Fibroblast of skin of back (primary cell): ENCODE measurements around the gene APOBEC3B.
"Not testable (repeated sequence)": the region's sequence is repeated elsewhere in the genome, so short reads cannot be mapped to it uniquely, and the experiment has no call there.

Experiments used
- DNase-seq: peaks from one replicate; pipeline ENCODE4 v3.0.0-alpha.2; 2013

Gene APOBEC3B

DNA sequence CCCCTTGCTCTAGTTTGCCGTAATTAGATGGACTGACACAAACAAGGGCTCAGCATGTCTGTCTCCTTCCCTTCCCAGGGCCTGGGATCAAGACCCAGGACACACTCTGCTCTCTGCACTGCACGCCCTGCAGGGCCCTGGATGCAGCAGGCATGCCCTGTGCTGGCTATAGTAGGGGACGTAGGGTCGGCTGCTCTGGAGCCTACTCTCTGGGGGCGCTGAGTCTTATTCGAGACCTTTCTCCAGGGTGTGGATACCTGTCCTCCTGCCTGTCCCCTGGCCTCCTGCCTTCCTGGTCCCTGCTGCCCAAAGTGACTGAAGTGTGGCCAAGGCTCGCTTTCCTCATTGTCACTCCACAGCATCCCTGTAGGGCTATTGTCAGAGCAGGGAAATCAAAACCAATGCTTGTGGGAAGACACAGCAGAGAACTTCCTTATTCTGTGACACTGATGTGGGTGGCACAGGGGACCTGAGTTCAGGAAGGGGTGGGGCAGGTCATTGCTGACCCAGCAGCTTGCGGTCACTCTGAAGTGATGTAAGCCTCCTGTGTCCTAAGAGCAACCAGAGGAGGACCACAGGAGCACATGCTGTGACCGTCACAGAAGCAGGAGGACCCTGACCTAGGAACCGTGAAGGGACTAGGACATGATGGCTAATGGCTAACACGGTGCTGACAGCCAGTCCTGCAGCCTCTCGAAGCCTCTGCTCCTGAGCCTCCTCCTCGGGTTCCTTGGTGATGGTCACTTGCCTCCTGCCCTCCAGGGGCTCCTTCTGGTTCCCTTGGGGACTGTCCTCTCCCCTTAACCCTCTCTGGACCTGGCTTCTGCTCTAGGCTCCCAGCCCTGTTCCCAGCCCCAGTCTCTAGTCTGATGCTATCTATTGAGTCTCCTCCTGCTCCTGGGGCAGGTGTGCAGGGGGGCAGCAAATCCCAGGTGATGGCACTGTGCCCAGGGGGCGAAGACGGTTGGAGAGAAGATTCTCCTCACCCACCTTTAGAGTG lies 14.4 kb upstream of the APOBEC3B start:
- no peak for DNase-seq

DNA sequence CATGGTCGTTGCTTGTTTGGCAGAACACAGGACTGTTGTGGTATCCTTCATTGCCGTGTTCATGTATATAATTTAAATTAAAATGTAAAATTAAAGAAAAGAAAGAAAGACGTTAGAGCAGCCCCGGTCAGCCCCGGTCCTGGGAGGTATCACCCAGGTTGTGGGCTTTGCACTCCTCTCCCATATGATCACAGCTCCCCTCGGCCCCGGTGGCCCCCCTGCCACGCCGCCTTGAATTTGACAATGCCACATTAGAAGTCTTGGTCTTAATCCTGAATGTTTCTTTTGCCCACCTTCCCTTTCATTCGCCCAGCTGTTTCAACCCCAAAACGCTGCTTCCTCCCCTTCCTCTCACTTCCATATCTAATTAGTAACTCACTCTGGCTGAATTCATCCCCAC lies 13.3 kb upstream of the APOBEC3B start:
- DNase-seq = no peak

DNA sequence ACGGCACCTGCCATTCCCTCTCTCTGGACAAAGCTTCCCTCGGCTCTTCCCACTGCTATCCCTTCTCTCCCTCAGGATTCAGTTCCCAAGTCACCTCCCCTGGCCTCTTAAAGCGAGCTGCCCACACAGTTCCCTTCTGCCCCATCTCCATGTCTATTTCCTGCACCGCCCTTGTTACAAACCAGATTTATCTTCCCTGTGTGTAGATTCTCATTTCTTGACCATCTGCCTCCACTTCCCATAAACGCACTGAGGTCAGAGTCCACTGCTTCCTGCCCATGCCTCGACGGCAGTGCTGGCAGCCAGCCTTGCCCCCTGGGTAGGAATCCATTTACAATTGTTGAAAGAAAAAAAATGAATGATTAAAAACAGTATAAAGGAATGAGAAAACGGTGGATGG lies 11.6 kb upstream of the APOBEC3B start:
- no peak for DNase-seq

DNA sequence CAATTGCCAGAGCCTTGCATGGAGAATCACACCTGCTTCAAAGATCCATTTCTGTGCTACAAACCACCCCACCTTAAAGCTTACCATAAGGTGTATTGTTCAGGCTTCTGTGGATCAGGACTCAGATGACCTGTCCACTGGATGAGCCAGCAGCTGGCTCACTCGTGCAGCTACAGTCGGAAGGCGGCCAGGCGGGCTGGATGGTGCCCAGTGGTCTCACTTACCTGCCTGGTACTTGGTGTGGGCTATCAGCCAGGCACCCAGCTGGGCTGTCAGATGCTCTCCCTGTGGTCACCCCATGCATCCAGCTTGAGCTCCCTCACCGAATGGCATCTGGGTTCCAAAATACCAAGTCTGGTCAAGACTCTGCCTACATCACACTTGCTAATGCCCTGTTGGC lies 10.9 kb upstream of the APOBEC3B start:
- DNase-seq = no peak

DNA sequence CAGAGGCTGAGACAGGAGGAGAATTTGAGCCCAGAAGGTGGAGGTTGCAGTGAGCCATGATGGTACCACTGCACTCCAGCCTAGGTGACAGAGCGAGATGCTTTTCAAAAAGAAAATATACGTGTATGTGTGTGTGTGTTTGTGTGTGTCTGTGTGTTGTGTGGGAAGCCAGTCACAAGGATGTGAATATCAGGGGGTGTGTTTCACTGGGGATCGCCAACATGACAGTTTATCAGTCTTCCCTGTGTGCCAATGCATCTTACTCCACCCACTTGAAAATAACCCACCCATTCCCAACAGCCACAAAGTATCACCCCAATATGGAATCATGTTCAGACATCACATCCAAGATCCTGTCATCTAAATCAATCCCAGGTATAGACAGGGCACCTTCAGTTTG lies 10.4 kb upstream of the APOBEC3B start:
- DNase-seq = no peak

DNA sequence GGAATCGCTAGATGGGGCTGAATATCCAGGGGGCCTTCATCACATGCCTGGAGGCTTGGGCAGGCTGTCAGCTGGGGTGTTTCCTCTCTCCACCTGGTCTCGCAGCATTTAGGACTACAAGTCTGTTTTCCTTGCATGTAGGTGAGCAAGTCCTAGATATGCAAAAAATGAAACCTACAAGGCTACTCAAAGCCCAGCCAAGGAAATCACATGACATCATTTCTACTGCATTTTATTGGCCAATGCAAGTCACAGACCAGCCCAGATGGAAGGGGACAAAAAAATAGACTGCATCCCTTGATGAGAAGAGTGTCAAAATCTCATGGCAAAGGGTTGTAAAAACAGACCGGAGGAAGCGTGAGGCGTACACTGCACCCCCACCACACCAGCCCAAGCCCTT lies 9.6 kb upstream of the APOBEC3B start:
- DNase-seq = no peak

DNA sequence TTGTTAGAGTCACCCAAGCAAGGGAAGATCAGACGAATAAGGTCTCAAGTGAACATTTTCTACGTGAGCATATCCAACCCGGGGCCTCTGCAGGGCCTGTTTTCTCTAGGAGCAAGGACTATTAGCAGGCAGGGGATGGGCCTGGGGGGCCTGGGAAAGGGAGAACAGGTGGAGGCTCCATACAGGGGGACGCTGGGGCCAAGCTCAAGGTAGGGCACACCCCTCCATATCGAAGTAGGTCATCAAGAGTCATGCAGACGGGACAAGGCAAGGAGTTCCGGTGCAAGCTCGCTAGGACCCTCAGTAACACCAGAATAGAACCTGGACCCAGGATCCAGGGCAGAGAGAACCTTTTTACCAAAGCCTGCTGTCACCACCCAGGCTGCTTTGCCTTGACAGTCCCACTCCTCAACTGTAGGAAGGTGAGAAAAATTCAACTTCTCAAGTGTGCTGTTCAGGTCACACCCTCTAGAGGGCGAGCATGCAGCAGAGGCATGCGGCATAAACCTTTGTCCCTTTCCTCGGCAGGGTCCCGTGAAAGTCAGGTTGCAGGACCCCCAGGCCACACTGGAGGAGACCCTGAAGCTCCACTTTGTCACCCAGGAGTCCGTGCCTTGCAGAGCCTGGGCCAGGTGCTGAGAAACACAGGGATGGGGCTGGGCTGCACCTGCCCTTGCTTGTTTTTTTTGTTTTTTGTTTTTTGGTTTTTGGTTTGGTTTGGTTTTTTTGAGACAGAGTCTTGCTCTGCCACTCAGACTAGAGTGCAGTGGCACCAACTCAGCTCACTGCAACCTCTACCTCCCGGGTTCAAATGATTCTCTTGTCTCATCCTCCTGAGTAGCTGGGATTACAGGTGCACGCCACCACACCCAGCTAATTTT lies 8.6 kb upstream of the APOBEC3B start:
- peak; percentile 20 for DNase-seq

DNA sequence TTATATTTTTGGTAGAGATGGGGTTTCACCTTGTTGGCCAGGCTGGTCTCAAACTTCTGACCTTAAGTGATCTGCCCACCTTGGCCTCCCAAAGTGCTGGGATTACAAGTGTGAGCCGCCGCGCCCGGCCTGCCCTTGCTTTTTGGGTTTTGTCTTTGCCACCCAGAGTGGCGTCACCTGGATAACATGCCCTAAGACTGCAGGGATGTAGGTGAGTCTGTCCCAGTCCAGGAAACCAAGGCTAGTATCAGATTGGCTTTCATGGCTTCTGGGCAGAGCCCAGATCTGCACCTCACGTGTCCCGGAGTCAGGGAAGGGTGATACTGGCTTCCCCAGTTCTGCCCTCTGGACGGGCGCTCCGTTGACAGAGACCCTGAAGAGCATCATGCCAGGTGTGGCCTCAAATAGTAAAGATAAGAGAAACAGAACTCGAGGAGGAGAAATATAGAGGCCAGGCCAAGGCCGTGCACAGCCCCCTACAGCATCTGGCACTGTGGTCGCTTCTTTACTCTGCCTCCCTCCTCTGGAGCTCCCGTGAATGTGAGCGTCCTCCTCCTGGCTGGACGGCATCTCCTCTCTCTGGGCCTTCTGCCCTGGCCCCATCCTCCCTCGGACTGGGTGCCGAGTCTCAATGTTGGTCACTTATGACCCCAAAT lies 7.8 kb upstream of the APOBEC3B start:
- DNase-seq = no peak

DNA sequence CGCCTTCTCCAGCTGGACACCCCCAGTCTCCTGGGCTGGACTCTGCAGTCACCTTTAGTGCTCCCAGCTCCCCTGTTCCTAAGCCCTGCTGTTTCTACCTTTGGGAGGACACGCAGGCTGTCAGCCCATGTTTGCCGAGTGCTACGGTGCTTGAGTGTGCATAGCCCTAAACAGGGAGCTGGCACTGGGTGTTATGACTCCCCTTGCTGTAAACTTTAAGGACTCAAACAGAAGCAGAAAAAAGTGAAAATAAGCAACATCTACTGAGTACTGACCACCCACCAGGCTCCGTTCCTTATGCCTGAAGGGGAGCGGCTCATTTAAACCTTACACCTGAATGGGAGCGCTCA lies 7.3 kb upstream of the APOBEC3B start:
- no peak for DNase-seq

DNA sequence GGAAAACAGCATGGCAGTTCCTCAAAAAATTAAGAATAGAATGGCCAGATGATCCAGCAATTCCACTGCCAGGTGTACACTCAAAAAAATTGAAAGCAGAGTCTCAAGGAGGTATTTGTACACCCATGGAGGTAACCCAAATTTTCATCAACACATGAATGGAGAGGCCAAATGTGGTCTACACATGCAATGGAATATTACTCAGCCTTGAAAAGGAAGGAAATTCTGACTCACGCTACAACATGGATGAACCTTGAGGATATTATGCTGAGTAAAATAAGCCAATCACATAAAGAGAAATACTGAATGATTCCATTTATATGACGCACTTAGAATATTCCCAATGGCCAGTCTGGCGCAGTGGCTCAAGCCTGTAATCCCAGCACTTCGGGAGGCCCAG lies 4.9 kb upstream of the APOBEC3B start:
- not testable (repeated sequence) for DNase-seq

DNA sequence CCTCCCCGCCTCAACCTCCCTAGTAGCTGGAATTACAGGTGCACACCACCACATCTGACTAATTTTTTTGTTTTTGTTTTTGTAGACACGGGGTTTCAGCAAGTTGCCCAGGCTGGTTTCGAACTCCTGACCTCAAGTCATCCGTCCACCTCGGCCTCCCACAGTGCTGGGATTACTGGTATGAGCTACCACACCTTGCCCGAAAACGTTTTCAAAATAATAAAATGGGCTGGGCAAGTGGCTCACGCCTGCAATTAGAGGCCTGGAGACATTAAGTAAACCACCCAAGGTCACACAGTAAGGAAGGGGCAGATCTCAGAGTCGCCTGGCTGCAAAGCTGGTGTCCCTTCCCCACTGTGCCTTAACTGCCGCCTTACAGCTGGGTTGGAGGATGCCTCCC lies 1.6 kb upstream of the APOBEC3B start:
- DNase-seq = not testable (repeated sequence)

DNA sequence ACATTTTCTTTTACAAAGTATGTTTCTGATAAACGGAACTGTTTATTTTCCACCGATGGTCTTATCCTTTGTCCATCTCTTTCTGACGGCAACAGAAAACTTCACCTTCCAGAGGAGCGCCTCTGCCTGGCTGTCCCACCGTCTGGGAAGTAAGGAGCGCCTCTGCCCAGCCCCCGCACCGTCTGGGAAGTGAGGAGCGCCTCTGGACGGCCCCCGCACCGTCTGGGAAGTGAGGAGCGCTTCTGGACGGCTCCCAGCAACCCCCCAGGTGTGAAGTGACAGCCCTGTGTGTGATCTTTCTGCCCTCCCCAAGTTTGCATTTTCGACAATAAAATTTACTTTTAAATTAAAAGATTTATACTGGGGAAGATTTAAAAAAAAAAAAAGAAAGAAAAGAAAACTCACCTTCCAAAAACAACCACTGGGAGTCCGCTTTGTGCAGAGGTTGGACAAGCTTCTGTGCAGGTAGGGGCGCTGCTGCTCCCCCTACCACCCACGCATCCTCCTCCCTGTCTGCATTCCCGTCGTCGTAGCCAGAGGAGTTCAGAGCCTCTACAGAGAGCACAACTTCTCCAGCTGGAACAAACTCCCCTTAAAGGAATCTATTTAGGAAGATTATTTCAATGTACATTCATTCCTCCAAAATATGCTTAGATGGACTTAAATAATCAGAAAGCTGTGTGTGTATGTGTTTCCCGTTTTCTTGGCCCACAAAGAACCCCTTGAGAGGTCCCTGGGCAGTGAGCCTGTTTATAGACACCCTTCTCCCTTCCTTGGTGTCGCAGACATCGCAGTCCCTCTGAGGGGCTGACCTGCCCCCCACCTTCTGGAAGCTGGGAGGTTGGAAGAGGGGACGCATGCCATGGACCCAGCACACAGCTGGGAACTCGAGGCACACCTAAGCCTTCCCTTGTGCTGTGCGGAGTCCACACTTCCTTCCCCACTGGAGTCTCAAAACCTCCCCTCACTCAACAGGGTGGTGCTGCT lies 849 bp upstream of the APOBEC3B start:
- peak; percentile 17 for DNase-seq

DNA sequence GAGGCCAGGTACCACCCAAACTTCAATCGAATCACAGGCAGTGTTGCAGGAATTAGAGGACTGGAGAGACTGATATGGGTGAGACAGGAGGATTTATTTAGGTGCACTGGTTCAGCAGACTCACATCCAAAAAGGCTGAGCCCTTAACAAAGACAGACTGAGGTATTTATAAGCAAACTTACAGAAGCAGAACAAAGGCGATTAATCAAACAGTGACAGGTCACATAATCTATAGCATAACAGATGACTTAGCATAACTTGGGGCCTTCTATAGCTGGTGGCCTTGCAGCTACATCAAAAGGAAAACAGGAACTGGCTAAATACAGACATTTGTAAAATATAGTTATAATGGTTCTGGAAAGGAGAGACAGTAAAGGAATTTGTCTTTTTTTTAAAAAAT lies 2.1 kb downstream of the APOBEC3B start:
- no peak for DNase-seq

DNA sequence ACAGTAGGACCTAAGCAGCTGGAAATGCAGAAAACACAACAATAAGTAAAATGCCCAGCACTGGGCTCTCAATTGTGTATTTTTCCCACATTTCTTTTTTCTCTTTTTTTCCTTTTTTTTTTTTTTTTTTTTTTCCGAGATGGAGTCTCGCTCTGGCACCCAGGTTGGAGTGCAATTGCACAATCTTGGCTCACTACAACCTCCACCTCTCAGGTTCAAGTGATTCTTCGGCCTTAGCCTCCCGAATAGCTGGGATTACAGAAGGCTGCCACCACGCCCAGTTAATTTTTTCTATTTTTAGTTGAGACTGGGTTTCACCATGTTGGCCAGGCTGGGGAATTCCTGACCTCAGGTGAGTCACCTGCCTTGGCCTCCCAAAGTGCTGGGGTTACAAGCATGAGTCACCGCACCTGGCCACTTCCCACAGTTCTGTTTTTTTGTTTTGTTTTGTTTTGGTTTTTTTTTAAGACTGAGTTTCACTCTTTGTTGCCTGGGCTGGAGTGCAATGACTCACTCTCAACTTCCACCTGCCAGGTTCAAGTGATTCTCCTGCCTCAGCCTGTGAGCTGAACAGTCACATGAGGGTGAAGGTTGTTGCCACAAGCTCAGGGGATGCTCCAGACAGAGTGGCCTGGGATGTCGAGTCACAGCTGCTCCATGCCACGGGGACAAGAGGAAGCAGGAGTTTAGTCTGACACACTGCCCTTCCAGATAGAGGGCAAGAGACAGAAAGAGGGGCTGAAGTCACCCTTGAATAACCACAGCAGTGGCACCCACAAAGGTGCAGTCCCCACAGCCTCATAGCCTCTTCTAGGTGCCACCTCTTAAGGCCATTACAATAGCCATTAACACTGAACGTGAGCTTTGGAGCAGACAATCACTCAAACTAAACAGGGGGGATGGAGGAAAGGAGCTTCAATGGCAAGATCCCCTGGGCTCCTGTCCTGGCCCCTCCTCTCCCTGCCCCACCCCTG lies 2.9 kb downstream of the APOBEC3B start:
- not testable (repeated sequence) for DNase-seq

DNA sequence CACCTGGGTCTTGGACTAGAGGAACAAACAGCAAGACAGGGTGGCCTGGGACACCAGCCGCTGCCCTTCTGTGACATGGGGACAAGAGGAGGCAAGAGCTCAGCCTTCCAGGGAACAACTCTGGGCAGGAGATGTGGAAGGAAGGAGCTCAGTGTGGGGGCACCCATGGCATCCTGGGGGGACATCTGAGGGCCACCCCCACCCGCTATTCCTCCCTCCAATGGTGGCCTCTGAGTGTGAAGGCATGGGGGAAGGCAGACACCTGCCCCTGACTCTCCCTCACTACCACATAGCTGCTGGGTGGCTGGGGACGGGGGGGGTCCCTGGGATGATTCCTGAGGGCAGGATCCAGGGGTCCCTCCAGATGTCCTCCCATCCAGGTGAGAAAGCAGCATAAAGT lies 4.5 kb downstream of the APOBEC3B start:
- no peak for DNase-seq

DNA sequence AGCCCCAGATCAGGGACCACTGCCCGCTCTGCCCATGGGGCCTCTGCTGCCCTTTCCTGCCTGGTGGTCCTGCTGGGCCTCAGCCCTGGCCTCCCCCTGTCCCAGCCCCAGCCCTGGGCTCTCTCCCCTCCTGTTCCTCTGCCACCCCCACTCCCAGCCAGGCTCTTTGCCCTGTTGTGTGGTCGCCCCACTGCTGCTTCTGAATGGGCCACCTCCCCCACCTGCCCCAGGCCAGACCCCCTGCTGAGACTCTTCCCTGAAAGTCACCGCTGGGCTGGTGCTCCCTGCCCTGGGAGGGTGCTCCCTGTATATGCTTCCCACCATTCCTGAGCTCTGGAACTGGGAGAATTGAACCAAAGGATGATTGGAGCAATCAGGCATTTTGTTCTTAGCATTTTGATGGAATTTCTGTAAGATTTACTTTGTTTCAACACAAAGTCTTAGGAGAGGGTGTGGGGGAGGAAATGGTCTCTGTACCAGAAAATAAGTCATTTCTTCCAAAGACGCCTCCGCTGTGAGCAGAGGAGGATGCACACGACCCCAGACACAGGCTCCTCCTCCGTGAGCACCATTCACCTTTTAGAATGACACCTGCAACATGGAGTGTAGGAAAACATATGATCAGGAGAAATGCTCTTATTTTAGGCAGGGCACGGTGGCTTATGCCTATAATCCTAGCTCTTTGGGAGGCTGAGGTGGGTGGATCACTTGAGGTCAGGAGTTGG lies 5.2 kb downstream of the APOBEC3B start:
- DNase-seq = no peak

DNA sequence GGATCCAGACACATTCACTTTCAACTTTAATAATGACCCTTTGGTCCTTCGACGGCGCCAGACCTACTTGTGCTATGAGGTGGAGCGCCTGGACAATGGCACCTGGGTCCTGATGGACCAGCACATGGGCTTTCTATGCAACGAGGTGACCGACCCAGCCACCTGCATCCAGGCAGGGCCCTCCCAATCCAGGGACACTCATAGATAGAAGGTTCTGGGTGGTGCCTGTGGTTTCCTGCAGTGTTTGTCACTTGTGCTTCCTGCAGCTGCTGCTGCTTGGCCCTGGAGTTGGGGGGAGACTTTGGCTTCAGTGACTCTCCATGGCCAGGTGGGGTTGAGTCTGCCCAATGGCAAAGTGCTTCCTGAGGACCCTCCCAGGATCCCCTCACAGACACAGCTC lies 7.3 kb downstream of the APOBEC3B start:
- no peak for DNase-seq

DNA sequence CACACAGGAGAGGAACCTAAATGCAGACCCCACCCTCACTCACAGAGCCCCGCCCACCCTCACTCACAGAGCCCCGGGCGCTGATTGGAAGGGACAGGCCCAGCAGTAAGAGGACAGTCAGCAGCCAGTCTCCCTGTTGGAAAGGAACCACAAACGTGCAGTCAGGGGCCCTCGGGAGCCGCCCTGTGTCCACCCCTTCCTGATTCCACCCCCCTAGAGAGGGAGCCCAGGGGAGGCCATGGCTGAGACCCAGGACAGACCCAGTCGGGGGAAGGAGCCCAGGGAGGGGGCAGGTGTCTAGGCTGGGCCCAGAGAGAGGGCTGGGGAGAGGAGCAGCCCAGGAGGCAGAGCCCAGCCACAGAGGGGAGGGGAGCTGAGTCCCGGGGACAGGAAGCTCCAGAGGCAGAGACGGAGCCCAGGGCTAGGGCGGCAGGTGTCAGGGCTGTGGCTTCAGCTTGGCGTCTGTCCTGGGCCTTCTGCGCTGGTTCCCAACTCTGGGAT lies 10.8 kb downstream of the APOBEC3B start:
- DNase-seq = not testable (repeated sequence)

DNA sequence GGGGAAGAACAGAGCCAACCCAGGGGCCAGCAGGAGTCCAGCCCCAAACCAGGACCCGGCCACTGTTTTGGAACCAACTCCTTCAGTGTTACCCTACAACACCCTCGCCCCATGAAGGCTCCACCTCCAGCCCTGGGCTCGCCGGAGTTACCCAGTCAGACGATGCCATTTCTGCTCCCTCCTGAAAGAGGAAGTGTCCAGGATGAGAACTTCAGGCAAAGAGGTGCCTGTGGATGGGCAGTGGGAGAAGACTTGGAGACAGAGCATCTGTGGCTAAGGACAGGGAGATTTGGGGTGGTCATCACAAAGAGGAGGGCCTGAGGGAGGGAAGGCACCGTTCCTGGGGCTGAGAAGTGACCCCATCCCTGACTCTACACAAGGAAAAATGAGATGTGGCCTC lies 14.0 kb downstream of the APOBEC3B start:
- DNase-seq = no peak

DNA sequence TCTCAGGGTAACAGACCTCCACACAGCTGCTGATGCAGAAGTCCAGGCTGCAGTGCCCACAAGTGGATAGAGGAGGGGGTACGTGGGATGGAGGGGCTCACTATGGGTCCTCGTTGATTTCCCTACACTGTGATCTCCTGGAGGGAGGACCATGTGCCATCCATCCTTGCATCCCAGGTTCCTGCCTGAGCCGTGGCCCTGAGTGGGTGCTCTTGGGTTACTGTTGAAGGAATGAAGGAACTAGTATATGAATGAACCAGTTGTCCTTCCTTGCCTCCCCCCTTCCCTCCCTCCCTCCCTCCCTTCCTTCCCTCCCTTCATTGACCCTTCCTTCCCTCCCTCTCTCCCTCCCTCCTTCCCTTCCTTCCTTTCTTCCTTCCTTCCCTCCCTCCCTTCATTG lies 15.4 kb downstream of the APOBEC3B start:
- DNase-seq = no peak
